GM12873 (cell line): ENCODE measurements around the gene C19orf53.

ENCODE experiments used
- CTCF ChIP-seq: IDR thresholded peaks from 2 replicates; pipeline ENCODE4 v1.5.1; 2012; ENCODE audit warnings: low read depth, mild to moderate bottlenecking, moderate library complexity, low read length, control low read depth; ENCODE audit not compliant: insufficient read depth; ENCODE audit errors: missing control alignments

Gene C19orf53

GRCh38 chr19:13804830-13805683 is 30.8 kb downstream of the C19orf53 start:
- peak; percentile 16 for TF ChIP-seq CTCF

- TF ChIP-seq CTCF: no peak
Measured at GRCh38 chr19:13806728-13807127, 32.5 kb downstream of the C19orf53 start.

GRCh38 chr19:13807421-13808021 is 33.3 kb downstream of the C19orf53 start:
- TF ChIP-seq CTCF: no peak

- TF ChIP-seq CTCF: no peak
Measured at GRCh38 chr19:13808856-13809255, 34.6 kb downstream of the C19orf53 start.

GRCh38 chr19:13812544-13812943 is 38.3 kb downstream of the C19orf53 start:
- no peak for TF ChIP-seq CTCF

GRCh38 chr19:13813147-13813546 is 38.9 kb downstream of the C19orf53 start:
- no peak for TF ChIP-seq CTCF

GRCh38 chr19:13814550-13814949 is 40.3 kb downstream of the C19orf53 start:
- no peak for TF ChIP-seq CTCF
